Thoracic aorta (tissue), 2 donors: ENCODE results near the gene PRSS38. TPM values are rescaled to one million over a fixed set of nuclear protein-coding genes. Genes with fewer than 3 reads are reported as not detected.

Source experiments
- ATAC-seq: fragments of 150-250 bp; one replicate; pipeline ENCODE4 v1.8.0; 2017; ENCODE audit warnings: low read depth; ENCODE audit not compliant: insufficient number of reproducible peaks, low FRiP score
- DNase-seq: peaks from one replicate; pipeline ENCODE4 v3.0.0-alpha.2; 2020; ENCODE audit warnings: low spot score
- H3K27ac ChIP-seq, 2 donors: fragments of 200-600 bp; sonication (generic); 1 replicate in 1 of 2; 2 replicates in 1 of 2; pipeline ENCODE4 v1.5.1; 2016; ENCODE audit warnings: mild to moderate bottlenecking in 2 of 2, moderate library complexity in 2 of 2
- H3K27me3 ChIP-seq: fragments of 200-600 bp; sonication (generic); replicated peaks from 2 replicates; pipeline ENCODE4 v1.6.0; 2016; ENCODE audit warnings: mild to moderate bottlenecking; ENCODE audit not compliant: insufficient read depth
- H3K36me3 ChIP-seq: fragments of 200-600 bp; sonication (generic); one replicate; pipeline ENCODE4 v1.5.1; 2016
- H3K4me1 ChIP-seq, 2 donors: fragments of 200-600 bp; sonication (generic); 1 replicate in 1 of 2; 2 replicates in 1 of 2; pipeline versions ENCODE4 v1.5.1 to v1.6.0; 2016; ENCODE audit warnings: low read depth in 2 of 2, mild to moderate bottlenecking in 1 of 2; ENCODE audit not compliant: control insufficient read depth in 1 of 2
- H3K4me3 ChIP-seq: fragments of 200-600 bp; sonication (generic); 2 replicates; pipeline ENCODE4 v1.5.1; 2016; ENCODE audit warnings: mild to moderate bottlenecking
- H3K9me3 ChIP-seq: fragments of 200-600 bp; sonication (generic); 2 replicates; pipeline ENCODE4 v1.5.1; 2016
- total RNA-seq, 2 donors: library from RNA; depleted of rRNA; stranded (reverse); fragments of >200 nt; gene quantifications; one replicate each; pipeline versions ENCODE4 v1.1.0 to v1.2.3, GENCODE V29; 2016
- TF ChIP-seq, protein P1 (sequence below): fragments of 200-600 bp; sonication (generic); IDR thresholded peaks from one replicate; pipeline ENCODE4 v1.5.1; 2019; ENCODE audit warnings: antibody characterized with exemption

The PRSS38 gene
- total RNA-seq, 2 donors from 2014 or later: not detected

DNA sequence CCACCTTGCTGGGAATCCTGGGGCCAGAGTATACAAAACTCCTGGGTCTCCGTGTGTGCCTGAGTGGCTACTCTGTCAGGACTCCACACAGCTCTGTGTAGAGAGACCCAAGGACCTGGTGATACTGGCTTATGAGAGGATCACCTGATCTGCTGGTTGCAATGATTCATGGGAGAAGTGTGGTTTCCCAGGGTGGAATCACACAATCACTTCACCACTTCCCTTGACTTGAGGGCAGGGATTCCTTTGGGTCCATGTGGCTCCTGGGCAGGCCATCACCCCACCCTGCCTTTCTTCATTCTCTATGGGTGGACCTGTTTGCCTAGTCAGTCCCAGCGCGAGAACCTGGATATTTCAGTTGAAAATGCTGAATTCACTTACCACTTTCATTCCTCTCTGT lies 13.3 kb downstream of the PRSS38 start:
- ATAC-seq: no peak
- H3K4me1 ChIP-seq: no peaks in the 10 kb centered on the region
- no peak for DNase-seq
- H3K27ac ChIP-seq: no peak overlapping the region
- TF ChIP-seq, protein P1, sequence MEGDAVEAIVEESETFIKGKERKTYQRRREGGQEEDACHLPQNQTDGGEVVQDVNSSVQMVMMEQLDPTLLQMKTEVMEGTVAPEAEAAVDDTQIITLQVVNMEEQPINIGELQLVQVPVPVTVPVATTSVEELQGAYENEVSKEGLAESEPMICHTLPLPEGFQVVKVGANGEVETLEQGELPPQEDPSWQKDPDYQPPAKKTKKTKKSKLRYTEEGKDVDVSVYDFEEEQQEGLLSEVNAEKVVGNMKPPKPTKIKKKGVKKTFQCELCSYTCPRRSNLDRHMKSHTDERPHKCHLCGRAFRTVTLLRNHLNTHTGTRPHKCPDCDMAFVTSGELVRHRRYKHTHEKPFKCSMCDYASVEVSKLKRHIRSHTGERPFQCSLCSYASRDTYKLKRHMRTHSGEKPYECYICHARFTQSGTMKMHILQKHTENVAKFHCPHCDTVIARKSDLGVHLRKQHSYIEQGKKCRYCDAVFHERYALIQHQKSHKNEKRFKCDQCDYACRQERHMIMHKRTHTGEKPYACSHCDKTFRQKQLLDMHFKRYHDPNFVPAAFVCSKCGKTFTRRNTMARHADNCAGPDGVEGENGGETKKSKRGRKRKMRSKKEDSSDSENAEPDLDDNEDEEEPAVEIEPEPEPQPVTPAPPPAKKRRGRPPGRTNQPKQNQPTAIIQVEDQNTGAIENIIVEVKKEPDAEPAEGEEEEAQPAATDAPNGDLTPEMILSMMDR: no peak
- H3K9me3 ChIP-seq: no peaks in the 10 kb centered on the region
- no peaks in the 10 kb centered on the region for H3K36me3 ChIP-seq
- no peak overlapping the region for H3K4me3 ChIP-seq
- H3K27me3 ChIP-seq: no peaks in the 10 kb centered on the region

- Histone ChIP-seq H3K36me3 (no peaks in the 10 kb centered on the region), H3K4me3 (no peak overlapping the region), H3K4me1 (no peaks in the 10 kb centered on the region), H3K27me3 (no peaks in the 10 kb centered on the region), H3K9me3 (no peaks in the 10 kb centered on the region), H3K27ac (no peak overlapping the region)
- TF ChIP-seq, protein P1: no peak
- no peak for ATAC-seq
- DNase-seq: no peak
These were observed 22.7 kb downstream of the PRSS38 start for GRCh38 chr1:227838181-227838580.

- Histone ChIP-seq H3K4me1 (no peaks in the 10 kb centered on the region), H3K27me3 (no peaks in the 10 kb centered on the region), H3K27ac (no peak overlapping the region), H3K36me3 (no peaks in the 10 kb centered on the region), H3K4me3 (no peak overlapping the region), H3K9me3 (no peaks in the 10 kb centered on the region)
- TF ChIP-seq, protein P1: no peak
- ATAC-seq (no peak), DNase-seq (no peak)
These were observed 25.6 kb downstream of the PRSS38 start for GRCh38 chr1:227841096-227841495.

DNA sequence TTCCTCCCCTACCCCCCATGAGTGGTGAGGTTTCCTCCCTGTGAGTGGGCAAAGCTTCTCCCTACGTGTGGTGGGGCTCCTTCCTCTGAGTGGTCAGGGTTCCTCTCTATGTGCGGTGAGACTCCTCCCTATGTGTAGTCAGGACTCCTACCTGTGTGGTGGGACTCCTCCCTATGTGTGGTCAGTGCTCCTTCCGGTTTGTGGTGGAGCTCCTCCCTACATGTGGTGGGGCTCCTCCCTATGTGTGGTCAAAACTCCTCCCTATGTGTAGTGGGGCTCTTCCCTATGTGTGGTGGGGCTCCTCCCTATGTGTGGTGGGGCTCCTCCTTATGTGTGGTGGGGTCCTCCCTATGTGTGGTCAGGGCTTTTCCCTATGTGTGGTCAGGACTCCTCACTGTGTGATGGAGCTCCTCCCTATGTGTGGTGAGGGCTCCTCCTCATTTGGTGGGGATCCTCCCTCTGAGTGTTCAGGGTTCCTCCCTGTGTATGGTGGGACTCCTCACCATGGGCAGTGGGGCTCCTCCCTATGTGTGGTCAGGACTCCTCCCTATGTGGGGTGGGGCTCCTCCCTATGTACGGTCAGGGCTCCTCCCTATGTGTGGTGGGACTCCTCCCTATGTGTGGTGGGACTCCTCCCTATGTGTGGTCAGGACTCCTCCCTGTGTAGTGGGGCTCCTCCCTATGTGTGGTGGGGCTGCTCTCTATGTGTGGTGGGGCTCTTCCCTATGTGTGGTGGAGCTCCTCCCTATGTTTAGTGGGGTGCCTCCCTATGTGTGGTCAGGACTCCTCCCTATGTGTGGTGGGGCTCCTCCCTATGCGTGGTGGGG lies 29.1 kb downstream of the PRSS38 start:
- Histone ChIP-seq H3K27ac (no peak overlapping the region), H3K27me3 (no peaks in the 10 kb centered on the region), H3K4me3 (no peak overlapping the region), H3K4me1 (no peaks in the 10 kb centered on the region), H3K9me3 (no peaks in the 10 kb centered on the region), H3K36me3 (no peaks in the 10 kb centered on the region)
- ATAC-seq (no peak), DNase-seq (no peak)
- TF ChIP-seq, protein P1: no peak

- H3K4me1 ChIP-seq: no peaks in the 10 kb centered on the region
- TF ChIP-seq, protein P1: no peak
- no peaks in the 10 kb centered on the region for H3K9me3 ChIP-seq
- no peaks in the 10 kb centered on the region for H3K36me3 ChIP-seq
- no peaks in the 10 kb centered on the region for H3K27me3 ChIP-seq
- no peak for ATAC-seq
- DNase-seq: no peak
- H3K4me3 ChIP-seq: no peak overlapping the region
- H3K27ac ChIP-seq: no peak overlapping the region
These were observed 29.6 kb downstream of the PRSS38 start for GRCh38 chr1:227845147-227845458.
